NCI-H146 (cell line): ENCODE results near the gene FLG2.
"Not testable (repeated sequence)": the region's sequence is repeated elsewhere in the genome, so short reads cannot be mapped to it uniquely, and the experiment has no call there.

Source experiments
- DNase-seq: peaks from one replicate; lab custom pipeline; 2025; lab: John Stamatoyannopoulos, UW

The FLG2 gene

DNA sequence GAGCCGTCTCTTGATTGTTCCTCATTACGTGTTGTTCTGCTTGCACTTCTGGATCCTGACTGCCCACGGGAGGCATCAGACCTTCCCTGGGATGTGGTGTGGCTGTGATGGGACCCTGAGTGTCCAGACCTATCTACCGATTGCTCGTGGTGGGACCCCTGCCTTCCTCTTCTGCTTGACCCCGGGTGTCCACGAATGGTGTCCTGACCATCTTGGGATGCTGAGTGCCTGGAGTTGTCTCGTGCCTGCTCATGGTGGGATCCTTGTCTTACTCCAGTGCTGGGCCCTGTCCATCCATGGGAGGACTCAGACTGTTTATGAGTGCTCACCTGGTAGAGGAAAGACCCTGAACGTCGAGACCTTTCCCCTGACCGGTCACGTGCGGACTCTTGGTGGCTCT, 47.6 kb downstream of the FLG2 start:
- not testable (repeated sequence) for DNase-seq

DNA sequence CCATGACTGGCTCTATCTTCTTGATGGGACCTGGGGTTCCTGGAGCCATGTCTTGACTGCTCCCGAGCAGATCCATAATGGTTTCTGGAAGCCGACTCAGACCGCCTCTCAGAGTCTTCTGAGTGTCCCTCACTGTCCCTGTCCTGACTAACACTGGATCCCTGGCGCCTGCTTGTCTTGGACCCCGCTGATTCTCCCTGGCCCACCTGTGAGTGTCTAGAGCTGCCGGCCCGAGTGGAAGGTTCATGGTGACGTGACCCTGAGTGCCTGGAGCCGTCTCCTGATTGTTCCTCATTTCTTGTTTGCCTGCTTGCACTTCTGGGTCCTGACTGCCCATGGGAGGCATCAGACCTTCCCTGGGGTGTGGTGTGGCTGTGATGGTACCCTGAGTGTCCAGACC, 49.9 kb downstream of the FLG2 start:
- DNase-seq = no peak

DNA sequence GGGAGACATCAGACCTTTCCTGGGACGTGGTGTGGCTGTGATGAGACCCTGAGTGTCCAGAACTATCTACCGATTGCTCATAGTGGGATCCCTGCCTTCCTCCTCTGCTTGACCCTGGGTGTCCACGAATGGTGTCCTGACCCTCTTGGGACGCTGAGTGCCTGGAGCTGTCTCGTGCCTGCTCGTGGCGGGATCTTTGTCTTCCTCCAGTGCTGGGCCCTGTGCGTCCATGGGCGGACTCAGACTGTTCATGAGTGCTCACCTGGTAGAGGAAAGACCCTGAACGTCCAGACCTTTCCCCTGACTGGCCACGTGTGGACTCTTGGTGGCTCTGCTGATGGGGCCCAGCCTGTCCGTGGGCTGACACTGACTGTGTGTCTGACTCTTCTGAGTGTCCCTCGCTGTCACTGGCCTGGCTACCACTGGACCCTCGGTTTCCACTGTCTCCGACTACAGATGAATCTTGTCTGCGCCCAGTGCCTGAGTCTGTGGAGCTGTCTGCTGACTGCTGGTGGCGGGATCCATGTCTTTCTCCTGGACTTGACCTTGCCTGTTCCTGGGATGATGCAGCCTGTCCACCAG, 50.4 kb downstream of the FLG2 start:
- not testable (repeated sequence) for DNase-seq

DNA sequence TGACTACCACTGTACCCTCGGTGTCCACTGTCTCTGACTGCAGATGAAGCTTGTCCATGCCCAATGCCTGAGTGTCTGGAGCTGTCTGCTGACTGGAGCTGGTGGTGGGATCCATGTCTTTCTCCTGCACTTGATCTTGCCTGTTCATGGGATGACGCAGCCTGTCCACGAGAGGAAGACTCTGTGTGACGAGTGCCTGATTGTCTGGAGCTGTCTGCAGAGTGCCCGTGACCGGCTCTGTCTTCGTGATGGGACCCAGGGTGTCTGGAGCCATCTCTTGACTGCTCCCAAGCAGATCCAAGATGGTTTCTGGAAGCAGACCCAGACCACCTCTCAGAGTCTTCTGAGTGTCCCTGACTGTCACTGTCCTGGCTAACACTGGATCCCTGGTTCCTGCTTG, 51.0 kb downstream of the FLG2 start:
- not testable (repeated sequence) for DNase-seq

DNA sequence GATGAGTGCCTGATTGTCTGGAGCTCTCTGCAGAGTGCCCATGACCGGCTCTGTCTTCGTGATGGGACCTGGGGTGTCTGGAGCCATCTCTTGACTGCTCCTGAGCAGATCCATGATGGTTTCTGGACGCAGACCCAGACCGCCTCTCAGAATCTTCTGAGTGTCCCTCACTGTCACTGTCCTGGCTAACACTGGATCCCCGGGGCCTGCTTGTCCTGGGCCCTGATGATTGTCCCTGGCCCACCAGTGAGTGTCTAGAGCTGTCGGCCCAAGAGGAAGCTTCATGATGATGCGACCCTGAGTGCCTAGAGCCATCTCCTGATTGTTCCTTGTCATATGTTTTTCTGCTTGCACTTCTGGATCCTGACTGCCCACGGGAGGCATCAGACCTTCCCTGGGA, 51.8 kb downstream of the FLG2 start:
- DNase-seq = not testable (repeated sequence)

DNA sequence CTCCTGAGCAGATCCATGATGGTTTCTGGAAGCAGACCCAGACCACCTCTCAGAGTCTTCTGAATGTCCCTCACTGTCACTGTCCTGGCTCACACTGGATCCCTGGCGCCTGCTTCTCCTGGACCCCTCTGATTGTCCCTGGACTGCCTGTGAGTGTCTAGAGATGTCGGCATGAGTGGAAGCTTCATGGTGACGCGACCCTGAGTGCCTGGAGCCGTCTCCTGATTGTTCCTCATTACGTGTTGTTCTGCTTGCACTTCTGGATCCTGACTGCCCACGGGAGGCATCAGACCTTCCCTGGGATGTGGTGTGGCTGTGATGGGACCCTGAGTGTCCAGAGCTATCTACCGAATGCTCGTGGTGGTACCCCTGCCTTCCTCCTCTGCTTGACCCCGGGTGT, 53.7 kb downstream of the FLG2 start:
- DNase-seq = not testable (repeated sequence)

DNA sequence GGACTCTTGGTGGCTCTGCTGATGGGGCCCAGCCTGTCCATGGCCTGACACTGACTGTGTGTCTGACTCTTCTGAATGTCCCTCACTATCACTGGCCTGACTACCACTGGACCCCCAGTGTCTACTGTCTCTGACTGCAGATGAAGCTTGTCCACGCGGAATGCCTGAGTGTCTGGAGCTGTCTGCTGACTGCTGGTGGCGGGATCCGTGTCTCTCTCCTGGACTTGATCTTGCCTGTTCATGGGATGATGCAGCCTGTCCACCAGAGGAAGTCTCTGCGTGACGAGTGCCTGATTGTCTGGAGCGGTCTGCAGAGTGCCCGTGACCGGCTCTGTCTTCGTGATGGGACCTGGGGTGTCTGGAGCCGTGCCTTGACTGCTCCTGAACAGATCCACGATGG, 55.0 kb downstream of the FLG2 start:
- DNase-seq = not testable (repeated sequence)

DNA sequence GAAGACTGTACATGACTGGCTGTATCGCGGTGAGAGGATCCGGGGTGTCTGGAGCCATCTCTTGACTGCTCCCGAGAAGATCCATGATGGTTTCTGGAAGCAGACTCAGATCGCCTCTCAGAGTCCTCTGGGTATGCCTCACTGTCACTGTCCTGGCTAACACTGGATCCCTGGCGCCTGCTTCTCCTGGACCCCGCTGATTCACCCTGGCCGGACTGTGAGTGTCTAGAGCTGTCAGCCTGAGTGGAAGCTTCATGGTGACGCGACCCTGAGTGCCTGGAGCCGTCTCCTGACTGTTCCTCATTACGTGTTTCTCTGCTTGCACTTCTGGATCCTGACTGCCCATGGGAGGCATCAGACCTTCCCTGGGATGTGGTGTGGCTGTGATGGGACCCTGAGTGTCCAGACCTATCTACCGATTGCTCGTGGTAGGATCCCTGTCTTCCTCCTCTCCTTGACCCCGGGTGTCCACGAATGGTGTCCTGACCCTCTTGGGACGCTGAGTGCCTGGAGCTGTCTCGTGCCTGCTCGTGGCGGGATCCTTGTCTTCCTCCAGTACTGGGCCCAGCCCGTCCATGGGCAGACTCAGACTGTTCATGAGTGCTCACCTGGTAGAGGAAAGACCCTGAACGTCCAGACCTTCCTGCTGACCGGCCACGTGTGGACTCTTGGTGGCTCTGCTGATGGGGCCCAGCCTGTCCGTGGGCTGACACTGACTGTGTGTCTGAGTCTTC, 56.5 kb downstream of the FLG2 start:
- DNase-seq = not testable (repeated sequence)
